DND-41 (cell line): ENCODE data around the gene PACRG.

Experiments used
- ATAC-seq: fragments of 200-7000 bp; cut with Tn5 transposase; 3 replicates; pipeline ENCODE4 v1.9.1; 2021; ENCODE audit warnings: low read depth; ENCODE audit not compliant: insufficient read depth
- DNase-seq: peaks from one replicate; pipeline ENCODE4 v3.0.0-alpha.2; 2020
- H2AFZ ChIP-seq: 2 replicates; pipeline ENCODE4 v1.6.0; 2012; ENCODE audit warnings: low read depth, low read length
- H3K27ac ChIP-seq: 2 replicates; pipeline ENCODE4 v1.5.1; 2012; ENCODE audit warnings: low read length, inconsistent platforms
- H3K27me3 ChIP-seq: fragments of 200-600 bp; sonication (generic); 2 replicates; pipeline ENCODE4 v1.6.0; 2012; ENCODE audit warnings: low read length, mild to moderate bottlenecking, inconsistent platforms; ENCODE audit not compliant: insufficient read depth, poor library complexity
- H3K36me3 ChIP-seq: 2 replicates; pipeline ENCODE4 v1.5.1; 2012; ENCODE audit warnings: low read length, inconsistent platforms; ENCODE audit not compliant: insufficient read depth
- H3K4me1 ChIP-seq: 2 replicates; pipeline ENCODE4 v1.5.1; 2012; ENCODE audit warnings: mild to moderate bottlenecking, low read length; ENCODE audit not compliant: insufficient read depth
- H3K4me2 ChIP-seq: 2 replicates; pipeline ENCODE4 v1.6.0; 2012; ENCODE audit warnings: mild to moderate bottlenecking, moderate library complexity, low read length, inconsistent platforms; ENCODE audit not compliant: insufficient read depth
- H3K4me3 ChIP-seq, 2 experiments: fragments of 200-600 bp in 1 of 2; shearing (Covaris generic) in 1 of 2; 2 replicates each; pipeline ENCODE4 v1.5.1; 2012 to 2016; ENCODE audit warnings: inconsistent platforms in 2 of 2, low read length in 2 of 2, mild to moderate bottlenecking in 2 of 2, low read depth in 1 of 2, moderate library complexity in 1 of 2
- H3K79me2 ChIP-seq: 2 replicates; pipeline ENCODE4 v1.6.0; 2012; ENCODE audit warnings: low read length, inconsistent platforms; ENCODE audit not compliant: insufficient read depth
- H3K9ac ChIP-seq: 2 replicates; pipeline ENCODE4 v1.6.0; 2012; ENCODE audit warnings: low read depth, mild to moderate bottlenecking, inconsistent platforms, low read length, moderate library complexity
- H3K9me3 ChIP-seq: 2 replicates; pipeline ENCODE4 v1.5.1; 2012; ENCODE audit warnings: low read length, moderate library complexity, mild to moderate bottlenecking, inconsistent platforms; ENCODE audit not compliant: insufficient read depth, severe bottlenecking
- H4K20me1 ChIP-seq: 2 replicates; pipeline ENCODE4 v1.6.0; 2012; ENCODE audit warnings: low read length; ENCODE audit not compliant: insufficient read depth
- CTCF ChIP-seq: IDR thresholded peaks from 2 replicates; pipeline ENCODE4 v1.5.1; 2012; ENCODE audit warnings: borderline replicate concordance, low read length, moderate library complexity, mild to moderate bottlenecking; ENCODE audit not compliant: poor library complexity, severe bottlenecking; ENCODE audit errors: extremely low read depth
- EZH2 ChIP-seq: IDR thresholded peaks from 3 replicates; pipeline ENCODE4 v1.6.1; 2012; ENCODE audit warnings: borderline replicate concordance, low read depth, mild to moderate bottlenecking, moderate library complexity, low read length, inconsistent platforms; ENCODE audit not compliant: severe bottlenecking

PACRG gene

GRCh38 chr6:162863821-162864220 is 136.0 kb downstream of the PACRG start:
- no peak for ATAC-seq
- Histone ChIP-seq H3K27me3 (no peaks in the 10 kb centered on the region), H3K79me2 (no peaks in the 10 kb centered on the region), H3K4me3 (no peak overlapping the region), H3K27ac (no peak overlapping the region), H3K9me3 (no peaks in the 10 kb centered on the region), H3K36me3 (no peaks in the 10 kb centered on the region), H4K20me1 (no peaks in the 10 kb centered on the region), H3K4me1 (no peaks in the 10 kb centered on the region), H3K9ac (no peak overlapping the region), H3K4me2 (no peak overlapping the region), H2AFZ (no peak overlapping the region)
- TF ChIP-seq CTCF (no peak), EZH2 (no peak)
- no peak for DNase-seq

GRCh38 chr6:162864911-162865310 is 137.1 kb downstream of the PACRG start:
- Histone ChIP-seq H3K27ac (no peak overlapping the region), H2AFZ (no peak overlapping the region), H3K27me3 (no peaks in the 10 kb centered on the region), H3K9ac (no peak overlapping the region), H4K20me1 (no peaks in the 10 kb centered on the region), H3K4me3 (no peak overlapping the region), H3K4me1 (no peaks in the 10 kb centered on the region), H3K9me3 (no peaks in the 10 kb centered on the region), H3K79me2 (no peaks in the 10 kb centered on the region), H3K36me3 (no peaks in the 10 kb centered on the region), H3K4me2 (no peak overlapping the region)
- no peak for DNase-seq
- ATAC-seq = no peak
- TF ChIP-seq EZH2 (no peak), CTCF (no peak)

GRCh38 chr6:162866656-162867055 is 138.9 kb downstream of the PACRG start:
- DNase-seq (no peak), ATAC-seq (no peak)
- Histone ChIP-seq H4K20me1 (no peaks in the 10 kb centered on the region), H3K4me2 (no peak overlapping the region), H2AFZ (no peak overlapping the region), H3K27me3 (no peaks in the 10 kb centered on the region), H3K27ac (no peak overlapping the region), H3K79me2 (no peaks in the 10 kb centered on the region), H3K9ac (no peak overlapping the region), H3K36me3 (no peaks in the 10 kb centered on the region), H3K4me1 (no peaks in the 10 kb centered on the region), H3K9me3 (no peaks in the 10 kb centered on the region), H3K4me3 (no peak overlapping the region)
- TF ChIP-seq EZH2 = no peak

- Histone ChIP-seq H4K20me1 (no peaks in the 10 kb centered on the region), H3K79me2 (no peaks in the 10 kb centered on the region), H3K4me2 (no peak overlapping the region), H3K9me3 (no peaks in the 10 kb centered on the region), H3K9ac (no peak overlapping the region), H3K27ac (no peak overlapping the region), H2AFZ (no peak overlapping the region), H3K4me1 (no peaks in the 10 kb centered on the region), H3K4me3 (no peak overlapping the region), H3K36me3 (no peaks in the 10 kb centered on the region), H3K27me3 (no peaks in the 10 kb centered on the region)
- DNase-seq (no peak), ATAC-seq (no peak)
- TF ChIP-seq EZH2 (no peak), CTCF (no peak)
Measured at GRCh38 chr6:162868397-162868796, 140.6 kb downstream of the PACRG start.
